Endodermal cell (in vitro differentiated cells): ENCODE measurements around the gene ATP2B3. TPM values are rescaled to one million over a fixed set of nuclear protein-coding genes. Genes with fewer than 3 reads are reported as not detected.

Source experiments
- DNase-seq: peaks from one replicate; pipeline ENCODE4 v3.0.0-alpha.2; 2017
- H3K27ac ChIP-seq: 2 replicates; pipeline ENCODE4 v1.5.1; 2013; ENCODE audit warnings: mild to moderate bottlenecking, low read depth, low read length, moderate library complexity
- H3K27me3 ChIP-seq: 2 replicates; pipeline ENCODE4 v1.6.1; 2013; ENCODE audit warnings: mild to moderate bottlenecking, low read length, moderate library complexity; ENCODE audit not compliant: insufficient read depth, control insufficient read depth, poor library complexity, severe bottlenecking
- H3K36me3 ChIP-seq: 2 replicates; pipeline ENCODE4 v1.7.0; 2013; ENCODE audit warnings: mild to moderate bottlenecking, low read length, moderate library complexity; ENCODE audit not compliant: control insufficient read depth, insufficient read depth
- H3K4me1 ChIP-seq: one replicate; pipeline ENCODE4 v1.7.0; 2013; ENCODE audit warnings: low read length; ENCODE audit not compliant: control insufficient read depth, insufficient read depth
- H3K4me3 ChIP-seq: 2 replicates; pipeline ENCODE4 v1.5.1; 2013; ENCODE audit warnings: mild to moderate bottlenecking, low read length, moderate library complexity
- H3K9ac ChIP-seq: 2 replicates; pipeline ENCODE4 v1.6.1; 2013; ENCODE audit warnings: mild to moderate bottlenecking, low read length, moderate library complexity; ENCODE audit not compliant: poor library complexity, severe bottlenecking; ENCODE audit errors: extremely low read depth
- H3K9me3 ChIP-seq: 2 replicates; pipeline ENCODE4 v1.6.1; 2013; ENCODE audit warnings: mild to moderate bottlenecking, low read length, moderate library complexity; ENCODE audit not compliant: control insufficient read depth
- H3K27ac Mint-ChIP-seq: 2 replicates; pipeline ENCODE4 v1.8.0; 2020; ENCODE audit warnings: mixed read lengths
- H3K27me3 Mint-ChIP-seq: 2 replicates; pipeline ENCODE4 v1.8.0; 2021; ENCODE audit warnings: mild to moderate bottlenecking, mixed read lengths; ENCODE audit not compliant: insufficient read depth
- H3K36me3 Mint-ChIP-seq: 2 replicates; pipeline ENCODE4 v1.8.0; 2020; ENCODE audit warnings: low read depth, mixed read lengths
- H3K4me1 Mint-ChIP-seq: 2 replicates; pipeline ENCODE4 v1.8.0; 2020; ENCODE audit warnings: mixed read lengths
- H3K4me3 Mint-ChIP-seq: 2 replicates; pipeline ENCODE4 v1.8.0; 2020; ENCODE audit warnings: mild to moderate bottlenecking, moderate library complexity, mixed read lengths
- H3K9me3 Mint-ChIP-seq: 2 replicates; pipeline ENCODE4 v1.8.0; 2020; ENCODE audit warnings: mild to moderate bottlenecking, mixed read lengths
- WGBS, 2 experiments: methylation state at CpG; one replicate each; pipeline versions ENCODE4 v1.1.5 to v1.1.7; 2013; ENCODE audit warnings: missing lambda C conversion rate in 2 of 2, mixed read lengths in 1 of 2; ENCODE audit not compliant: insufficient coverage in 1 of 2, insufficient read length in 1 of 2; 5-methylcytosine and 5-hydroxymethylcytosine counted together
- total RNA-seq, 2 donors: library from RNA; stranded (reverse); fragmentation: NEBNext Ultra II Directional in 1 of 2; extraction: Animal tissue kit (Norgen Biotek cat#: 25700) in 1 of 2; gene quantifications; 2 replicates in 1 of 2; 3 replicates in 1 of 2; pipeline ENCODE4 v1.2.1, GENCODE V29; 2021
- TF ChIP-seq, protein P1 (sequence below): fragments of 200-600 bp; sonication (generic); conservative IDR thresholded peaks from 2 replicates; pipeline ENCODE4 v1.5.0; 2021; ENCODE audit warnings: antibody characterized with exemption, mild to moderate bottlenecking

ATP2B3 gene
- total RNA-seq, 2 donors from 2014 or later, result not detected

DNA sequence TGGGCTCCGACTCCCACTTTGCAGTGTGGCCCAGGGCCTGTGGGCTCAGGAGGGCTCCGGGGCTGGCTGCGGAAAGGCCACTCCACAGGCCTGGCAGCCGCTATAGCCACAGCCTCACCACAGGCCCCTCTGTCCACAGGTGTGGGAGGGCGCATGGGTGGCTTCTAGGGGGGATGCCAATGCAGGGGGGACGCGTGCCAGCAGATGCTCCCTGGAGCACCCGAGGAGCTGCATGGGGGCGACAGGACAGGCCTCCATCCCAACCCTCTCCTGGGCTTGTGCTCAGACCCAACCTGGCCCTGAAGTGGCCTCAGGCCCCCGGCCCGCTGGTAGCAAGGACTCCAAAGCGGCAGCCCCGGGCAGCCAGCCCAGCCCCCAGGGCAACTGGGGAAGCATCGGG, 14.6 kb upstream of the ATP2B3 start:
- Histone ChIP-seq H3K36me3 (no peaks in the 10 kb centered on the region), H3K9me3 (no peaks in the 10 kb centered on the region), H3K4me3 (no peak overlapping the region), H3K9ac (no peak overlapping the region), H3K4me1 (no peaks in the 10 kb centered on the region), H3K27ac (no peak overlapping the region), H3K27me3 (no peaks in the 10 kb centered on the region)
- Mint-ChIP-seq H3K27me3 (no peaks in the 10 kb centered on the region), H3K27ac (no peak overlapping the region), H3K9me3 (peaks cover 47% of the 10 kb centered on the region), H3K4me3 (no peak overlapping the region), H3K4me1 (no peaks in the 10 kb centered on the region), H3K36me3 (peaks cover 2% of the 10 kb centered on the region)
- TF ChIP-seq, protein P1, sequence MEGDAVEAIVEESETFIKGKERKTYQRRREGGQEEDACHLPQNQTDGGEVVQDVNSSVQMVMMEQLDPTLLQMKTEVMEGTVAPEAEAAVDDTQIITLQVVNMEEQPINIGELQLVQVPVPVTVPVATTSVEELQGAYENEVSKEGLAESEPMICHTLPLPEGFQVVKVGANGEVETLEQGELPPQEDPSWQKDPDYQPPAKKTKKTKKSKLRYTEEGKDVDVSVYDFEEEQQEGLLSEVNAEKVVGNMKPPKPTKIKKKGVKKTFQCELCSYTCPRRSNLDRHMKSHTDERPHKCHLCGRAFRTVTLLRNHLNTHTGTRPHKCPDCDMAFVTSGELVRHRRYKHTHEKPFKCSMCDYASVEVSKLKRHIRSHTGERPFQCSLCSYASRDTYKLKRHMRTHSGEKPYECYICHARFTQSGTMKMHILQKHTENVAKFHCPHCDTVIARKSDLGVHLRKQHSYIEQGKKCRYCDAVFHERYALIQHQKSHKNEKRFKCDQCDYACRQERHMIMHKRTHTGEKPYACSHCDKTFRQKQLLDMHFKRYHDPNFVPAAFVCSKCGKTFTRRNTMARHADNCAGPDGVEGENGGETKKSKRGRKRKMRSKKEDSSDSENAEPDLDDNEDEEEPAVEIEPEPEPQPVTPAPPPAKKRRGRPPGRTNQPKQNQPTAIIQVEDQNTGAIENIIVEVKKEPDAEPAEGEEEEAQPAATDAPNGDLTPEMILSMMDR, result no peak
- no peak for DNase-seq
- WGBS, 2 experiments, result 91% methylated on average over 14 of the region's 14 CpGs; no CpG with 5 or more reads in 1 of the 2 experiments

DNA sequence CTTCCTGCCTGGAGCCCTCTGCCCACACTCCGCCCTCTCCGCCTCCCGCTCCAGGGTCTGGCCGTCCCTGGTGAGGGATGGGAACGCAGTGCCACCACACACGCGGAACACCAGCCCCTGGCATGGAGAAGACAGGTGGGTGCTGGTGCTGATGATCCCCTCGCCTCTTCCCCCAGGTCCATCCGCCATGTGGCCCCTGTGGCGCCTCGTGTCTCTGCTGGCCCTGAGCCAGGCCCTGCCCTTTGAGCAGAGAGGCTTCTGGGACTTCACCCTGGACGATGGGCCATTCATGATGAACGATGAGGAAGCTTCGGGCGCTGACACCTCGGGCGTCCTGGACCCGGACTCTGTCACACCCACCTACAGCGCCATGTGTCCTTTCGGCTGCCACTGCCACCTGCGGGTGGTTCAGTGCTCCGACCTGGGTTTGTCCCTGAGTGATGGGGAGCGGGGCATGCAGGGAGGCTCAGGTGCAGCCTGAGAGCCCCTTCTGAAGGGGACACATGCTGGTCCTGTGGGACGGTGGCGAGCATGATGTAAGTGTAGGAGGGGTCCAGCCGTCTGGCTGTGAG, 12.9 kb upstream of the ATP2B3 start:
- Mint-ChIP-seq H3K4me1 (no peaks in the 10 kb centered on the region), H3K9me3 (peaks cover 49% of the 10 kb centered on the region), H3K36me3 (peaks cover 2% of the 10 kb centered on the region), H3K27me3 (no peaks in the 10 kb centered on the region), H3K27ac (no peak overlapping the region), H3K4me3 (no peak overlapping the region)
- Histone ChIP-seq H3K27me3 (no peaks in the 10 kb centered on the region), H3K4me1 (no peaks in the 10 kb centered on the region), H3K4me3 (no peak overlapping the region), H3K27ac (no peak overlapping the region), H3K9ac (no peak overlapping the region), H3K36me3 (no peaks in the 10 kb centered on the region), H3K9me3 (no peaks in the 10 kb centered on the region)
- no peak for DNase-seq
- TF ChIP-seq, protein P1, result no peak
- 84 to 88% methylated on average over 8 to 26 of the region's 26 CpGs for WGBS, 2 experiments

DNA sequence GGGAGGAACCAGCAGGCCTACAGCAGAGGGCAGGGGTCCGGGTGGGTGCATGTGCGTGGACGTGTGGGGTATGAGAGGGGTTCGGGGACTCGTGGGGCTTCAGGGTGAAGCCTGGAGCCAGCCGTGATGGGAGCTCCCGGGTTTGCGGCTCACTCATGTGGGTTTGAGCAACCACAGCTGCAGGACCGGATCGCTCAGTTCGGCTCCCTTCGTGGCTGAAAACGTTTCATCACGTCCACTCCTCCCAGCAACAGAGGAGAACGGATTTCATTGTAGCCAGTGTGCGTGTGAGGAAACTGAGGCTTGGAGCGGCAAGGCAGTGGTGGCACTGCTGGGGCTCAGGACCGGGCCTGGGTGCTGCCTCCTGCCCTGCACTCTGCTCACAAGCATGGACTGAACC, 12.1 kb upstream of the ATP2B3 start:
- H3K9me3 Mint-ChIP-seq, result peaks cover 53% of the 10 kb centered on the region
- no peak overlapping the region for H3K27ac ChIP-seq
- H3K4me3 ChIP-seq, result no peak overlapping the region
- no peak overlapping the region for H3K4me3 Mint-ChIP-seq
- no peak overlapping the region for H3K27ac Mint-ChIP-seq
- H3K9ac ChIP-seq, result no peak overlapping the region
- WGBS, 2 experiments, result 88 to 93% methylated on average over 8 to 18 of the region's 18 CpGs
- no peaks in the 10 kb centered on the region for H3K36me3 ChIP-seq
- TF ChIP-seq, protein P1, result no peak
- DNase-seq, result no peak
- H3K27me3 ChIP-seq, result no peaks in the 10 kb centered on the region
- peaks cover 2% of the 10 kb centered on the region for H3K36me3 Mint-ChIP-seq
- no peaks in the 10 kb centered on the region for H3K9me3 ChIP-seq
- H3K27me3 Mint-ChIP-seq, result no peaks in the 10 kb centered on the region
- H3K4me1 Mint-ChIP-seq, result no peaks in the 10 kb centered on the region
- no peaks in the 10 kb centered on the region for H3K4me1 ChIP-seq
